GM23338 (cell line): ENCODE data around the gene LRTM2.

ENCODE experiments used
- CTCF ChIP-seq, 2 experiments: fragments of 200-600 bp in 1 of 2; sonication (generic) in 1 of 2; conservative IDR thresholded peaks; 2 replicates each; pipeline versions ENCODE4 v1.5.1 to v1.6.1; 2016 to 2017; ENCODE audit warnings: antibody characterized with exemption in 2 of 2, low read depth in 2 of 2, mild to moderate bottlenecking in 2 of 2, moderate library complexity in 1 of 2
- EZH2 ChIP-seq: fragments of 200-600 bp; sonication (generic); IDR thresholded peaks from one replicate; pipeline ENCODE4 v1.8.0; 2017; ENCODE audit warnings: antibody characterized with exemption, mild to moderate bottlenecking, low read depth; ENCODE audit not compliant: unreplicated experiment
- EZH2phosphoT487 ChIP-seq: fragments of 200-600 bp; sonication (generic); IDR thresholded peaks from one replicate; pipeline ENCODE4 v1.8.1; 2018; ENCODE audit warnings: antibody characterized with exemption; ENCODE audit not compliant: unreplicated experiment
- POLR2AphosphoS5 ChIP-seq: IDR thresholded peaks from 2 replicates; pipeline ENCODE4 v1.6.1; 2016; ENCODE audit warnings: antibody characterized with exemption, low read depth
- TF ChIP-seq, protein P1 (sequence below): IDR thresholded peaks from one replicate; pipeline ENCODE4 v1.6.1; 2018; ENCODE audit warnings: antibody characterized with exemption; ENCODE audit not compliant: unreplicated experiment

DNA sequence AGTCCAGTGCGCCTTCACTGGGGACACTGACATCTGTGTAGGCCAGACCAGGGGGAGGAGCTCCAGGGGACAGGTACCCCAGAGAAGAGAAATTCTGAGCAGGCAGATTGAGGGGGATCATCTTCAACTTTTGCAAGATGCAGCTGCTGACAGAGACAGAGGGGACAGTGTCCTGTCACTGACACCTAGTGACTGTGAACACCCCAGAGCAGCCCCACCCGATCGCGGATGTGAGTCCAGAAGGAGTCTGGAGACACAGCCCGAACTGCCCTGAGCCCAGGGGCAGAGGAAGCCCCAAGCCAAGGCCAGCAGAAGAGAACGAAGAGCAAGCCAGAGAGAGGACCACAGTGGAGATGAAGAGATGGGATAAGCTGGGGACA lies 21.7 kb upstream of the LRTM2 start:
- no peak for TF ChIP-seq EZH2
- no peak for TF ChIP-seq CTCF (conservative IDR thresholded peaks at IDR 0.05; ENCODE audit: low read depth in 2 of 2)
- TF ChIP-seq POLR2AphosphoS5: no peak
- TF ChIP-seq EZH2phosphoT487: no peak
- TF ChIP-seq, protein P1, sequence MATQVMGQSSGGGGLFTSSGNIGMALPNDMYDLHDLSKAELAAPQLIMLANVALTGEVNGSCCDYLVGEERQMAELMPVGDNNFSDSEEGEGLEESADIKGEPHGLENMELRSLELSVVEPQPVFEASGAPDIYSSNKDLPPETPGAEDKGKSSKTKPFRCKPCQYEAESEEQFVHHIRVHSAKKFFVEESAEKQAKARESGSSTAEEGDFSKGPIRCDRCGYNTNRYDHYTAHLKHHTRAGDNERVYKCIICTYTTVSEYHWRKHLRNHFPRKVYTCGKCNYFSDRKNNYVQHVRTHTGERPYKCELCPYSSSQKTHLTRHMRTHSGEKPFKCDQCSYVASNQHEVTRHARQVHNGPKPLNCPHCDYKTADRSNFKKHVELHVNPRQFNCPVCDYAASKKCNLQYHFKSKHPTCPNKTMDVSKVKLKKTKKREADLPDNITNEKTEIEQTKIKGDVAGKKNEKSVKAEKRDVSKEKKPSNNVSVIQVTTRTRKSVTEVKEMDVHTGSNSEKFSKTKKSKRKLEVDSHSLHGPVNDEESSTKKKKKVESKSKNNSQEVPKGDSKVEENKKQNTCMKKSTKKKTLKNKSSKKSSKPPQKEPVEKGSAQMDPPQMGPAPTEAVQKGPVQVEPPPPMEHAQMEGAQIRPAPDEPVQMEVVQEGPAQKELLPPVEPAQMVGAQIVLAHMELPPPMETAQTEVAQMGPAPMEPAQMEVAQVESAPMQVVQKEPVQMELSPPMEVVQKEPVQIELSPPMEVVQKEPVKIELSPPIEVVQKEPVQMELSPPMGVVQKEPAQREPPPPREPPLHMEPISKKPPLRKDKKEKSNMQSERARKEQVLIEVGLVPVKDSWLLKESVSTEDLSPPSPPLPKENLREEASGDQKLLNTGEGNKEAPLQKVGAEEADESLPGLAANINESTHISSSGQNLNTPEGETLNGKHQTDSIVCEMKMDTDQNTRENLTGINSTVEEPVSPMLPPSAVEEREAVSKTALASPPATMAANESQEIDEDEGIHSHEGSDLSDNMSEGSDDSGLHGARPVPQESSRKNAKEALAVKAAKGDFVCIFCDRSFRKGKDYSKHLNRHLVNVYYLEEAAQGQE: no peak
